Stimulated activated CD4-positive, alpha-beta T cell treated with anti-CD3 and anti-CD28 coated beads, Interleukin-15, amount 100 ng/mL, for 48 hours (primary cell): Measurements from ENCODE around the gene SRD5A2.
A peak's percentile ranks its signal among the peaks of the same experiment; 100 is the strongest.
"Not testable (repeated sequence)": the region's sequence is repeated elsewhere in the genome, so short reads cannot be mapped to it uniquely, and the experiment has no call there.

Source experiments
- DNase-seq, 2 donors: peaks; one replicate each; pipeline ENCODE4 v3.0.0-alpha.2; 2020; ENCODE audit warnings: low read depth in 2 of 2

Gene SRD5A2

DNA sequence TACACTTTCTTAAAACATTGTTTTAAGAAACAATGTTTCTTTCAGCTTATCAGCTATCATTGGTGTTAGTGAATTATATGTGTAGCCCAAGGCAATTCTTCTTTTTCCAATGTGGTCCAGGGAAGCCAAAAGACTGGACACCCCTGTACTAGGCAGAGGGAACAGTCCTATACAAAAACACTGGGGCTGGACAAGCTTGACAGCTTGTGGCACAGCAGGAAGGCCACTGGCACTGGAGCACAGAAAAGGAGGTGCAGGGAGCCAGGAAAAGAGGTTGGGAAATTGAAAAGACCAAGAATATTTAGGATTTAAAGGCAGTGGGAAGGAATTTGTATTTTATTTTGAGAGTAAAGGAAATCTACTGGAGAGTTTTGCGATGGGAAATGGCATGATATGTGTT, 47.7 kb downstream of the SRD5A2 start:
- no peak for DNase-seq

DNA sequence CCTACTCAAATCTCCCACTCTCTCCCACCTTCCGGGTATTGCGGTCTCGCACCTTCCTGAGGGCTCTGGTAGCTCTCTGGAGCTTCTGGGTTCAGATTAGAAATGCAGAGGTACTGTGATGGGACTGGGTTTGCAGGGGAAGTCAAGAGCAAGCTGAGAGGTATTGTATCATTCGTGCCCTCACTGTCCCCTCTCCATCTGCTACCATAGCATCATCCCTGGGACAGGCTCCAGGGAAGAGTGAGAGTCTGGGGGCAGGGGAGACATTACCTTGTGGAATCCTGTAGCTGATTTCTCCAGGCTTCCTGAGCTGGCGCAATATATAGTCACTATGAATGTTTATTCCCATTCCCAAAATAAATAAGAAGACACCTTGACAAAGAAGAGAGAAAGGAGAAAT, 49.6 kb downstream of the SRD5A2 start:
- DNase-seq = no peak

DNA sequence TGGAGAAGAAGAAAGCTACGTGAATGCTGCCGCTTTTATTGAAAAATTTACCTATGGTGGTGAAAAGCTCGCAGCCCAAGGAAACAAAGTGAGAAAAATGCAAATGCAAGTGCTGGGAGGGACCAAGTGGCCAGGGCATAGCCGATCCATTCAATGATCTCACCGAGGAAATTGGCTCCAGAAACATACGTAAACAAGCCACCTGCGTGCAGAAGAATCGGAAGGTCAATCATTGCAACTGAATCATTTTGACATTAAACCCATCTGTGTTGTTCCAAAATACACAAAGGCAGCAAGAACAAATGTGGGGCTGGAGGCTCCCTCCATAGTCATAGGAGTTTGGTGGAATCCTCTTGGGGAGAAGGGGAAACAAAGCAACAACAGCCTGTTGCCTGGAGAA, 51.5 kb downstream of the SRD5A2 start:
- no peak for DNase-seq

DNA sequence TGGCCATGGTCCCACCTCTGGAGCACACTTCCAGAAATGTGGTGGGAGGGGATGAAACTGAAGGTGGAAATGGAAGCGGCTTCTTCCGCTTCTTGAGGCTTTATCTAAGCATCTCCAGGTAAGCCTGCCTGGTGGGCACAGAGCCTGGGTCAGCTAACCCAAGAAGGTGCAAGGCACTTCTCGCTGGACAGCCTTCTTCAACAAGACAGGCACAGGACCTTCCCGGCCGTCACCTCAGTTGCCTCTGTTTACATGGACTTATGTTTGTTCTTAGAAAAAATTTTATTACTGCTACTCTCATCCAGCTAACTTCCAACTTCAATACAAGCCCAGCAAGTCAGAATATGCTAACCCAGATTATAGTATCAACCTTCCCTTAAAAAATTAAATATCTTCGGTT, 51.9 kb downstream of the SRD5A2 start:
- no peak for DNase-seq

DNA sequence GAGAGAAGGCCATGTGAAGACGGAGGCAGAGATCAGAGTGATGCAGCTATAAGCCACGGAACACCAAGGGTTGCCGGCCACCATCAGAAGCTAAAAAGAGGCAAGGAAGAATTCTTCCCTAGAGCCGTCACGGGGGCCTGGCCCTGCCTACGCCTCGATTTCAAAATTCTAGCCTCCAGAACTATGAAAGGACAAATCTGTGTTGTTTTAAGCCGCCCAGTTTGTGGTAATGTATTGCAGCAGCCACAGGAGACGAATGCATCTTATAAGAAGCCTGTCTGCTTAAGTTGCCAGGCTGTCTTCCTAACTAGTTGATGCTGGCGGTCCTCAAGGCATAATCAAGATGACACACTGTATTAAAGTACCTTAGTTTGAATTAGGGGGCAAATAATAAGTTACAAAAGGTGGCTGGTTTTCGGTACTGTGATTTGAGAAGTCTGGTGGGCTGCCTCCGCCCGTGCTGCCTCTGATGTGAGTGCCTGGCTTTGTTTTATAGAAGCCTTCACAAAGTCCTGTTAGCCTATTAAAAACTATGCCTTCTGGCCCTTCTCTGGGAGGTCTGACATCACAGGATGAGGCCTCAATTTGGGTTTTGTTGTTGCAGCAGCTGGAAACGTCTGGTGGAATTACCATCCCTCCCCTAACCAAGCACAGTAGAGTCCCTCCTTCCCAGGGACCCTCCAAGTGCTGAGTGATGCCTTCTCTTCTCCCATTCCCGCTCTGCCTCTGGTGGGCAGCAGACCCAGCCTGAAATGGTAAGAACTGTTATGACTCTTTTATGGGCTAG, 53.6 kb downstream of the SRD5A2 start:
- DNase-seq = no peak

DNA sequence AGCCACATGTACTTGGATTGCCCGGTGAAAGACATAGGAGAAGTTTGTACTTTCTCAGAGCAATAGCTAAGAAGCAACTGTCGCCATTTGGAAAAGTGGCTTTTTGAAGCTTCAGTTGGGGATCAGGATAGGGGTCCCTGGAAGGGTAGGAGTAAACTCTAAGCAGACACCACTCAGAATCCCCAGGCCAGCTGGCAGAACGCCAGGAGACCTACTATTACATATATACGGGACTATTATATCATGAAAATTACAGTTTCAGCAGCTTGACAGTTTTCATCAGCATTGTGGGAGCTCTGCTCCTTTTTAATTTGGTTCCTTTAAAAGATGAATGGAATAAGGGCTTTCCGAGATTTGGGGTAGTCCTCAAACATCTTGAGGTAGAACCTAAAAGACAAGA, 54.9 kb downstream of the SRD5A2 start:
- no peak for DNase-seq

DNA sequence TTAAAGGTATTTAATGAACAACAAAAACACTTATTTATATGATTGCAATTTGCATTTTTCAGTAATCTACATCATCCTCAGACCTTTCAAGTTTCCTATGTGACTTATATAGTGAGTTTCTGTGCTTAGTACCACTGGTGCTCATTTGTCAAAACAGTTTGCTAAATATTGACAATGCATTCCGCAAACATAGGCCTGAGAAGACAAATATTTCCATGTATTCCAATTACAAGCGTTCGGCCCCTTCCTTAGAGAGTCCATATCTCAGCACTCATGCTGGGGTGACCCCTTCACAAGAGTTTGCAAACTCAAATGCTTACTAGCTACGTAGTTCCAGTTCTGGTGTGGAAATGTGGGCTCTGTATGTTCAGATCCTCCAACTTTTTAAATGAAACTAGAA, 56.1 kb downstream of the SRD5A2 start:
- DNase-seq = no peak

DNA sequence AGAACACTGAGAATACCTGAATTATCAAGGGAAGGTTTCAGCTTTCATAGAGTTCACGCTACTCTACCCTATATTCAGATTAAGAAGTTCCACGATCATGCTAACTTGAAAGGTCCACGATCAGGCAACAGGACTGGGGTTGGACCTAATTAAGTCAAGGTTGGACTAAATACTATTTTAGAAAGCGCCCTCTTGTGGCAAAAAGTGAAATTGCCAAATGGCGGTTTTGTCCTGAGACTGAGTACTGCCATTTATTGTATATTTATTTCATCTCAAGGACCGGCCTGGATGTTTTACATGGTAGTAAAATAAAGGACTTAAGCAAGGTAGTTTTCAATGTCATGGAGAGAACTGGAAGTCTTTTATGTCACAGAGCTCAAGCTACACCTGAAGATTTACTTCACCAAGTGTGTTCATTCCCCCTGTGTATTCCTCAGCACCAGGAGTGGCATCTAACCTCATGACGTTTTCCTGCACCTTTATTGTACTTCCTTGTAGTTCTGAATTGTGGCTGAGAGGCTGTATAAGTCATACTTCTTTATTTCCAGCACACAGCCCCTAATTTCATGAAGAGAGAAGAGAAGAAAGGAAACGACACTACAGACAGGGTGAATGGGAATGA, 56.8 kb downstream of the SRD5A2 start:
- DNase-seq = peak; percentile 8 to 35

DNA sequence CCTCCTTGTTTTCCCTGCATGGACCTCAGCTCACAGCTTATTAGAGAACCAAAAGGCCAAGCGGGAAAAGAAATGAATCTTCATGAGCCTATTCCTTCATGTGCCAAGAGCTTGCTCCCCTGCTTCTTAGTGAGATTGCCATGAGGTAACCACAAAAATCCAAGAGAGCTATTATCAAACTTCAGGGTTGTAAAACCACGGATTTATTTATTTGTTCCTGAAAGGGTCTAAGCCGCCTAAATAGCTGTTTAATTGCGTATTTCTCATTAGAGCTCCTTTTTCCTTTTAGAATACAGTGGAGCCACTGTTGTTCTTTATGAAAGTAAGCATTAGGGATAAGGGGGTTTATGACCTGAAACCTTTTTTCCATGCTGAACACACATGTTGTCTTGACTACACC, 58.0 kb downstream of the SRD5A2 start:
- no peak for DNase-seq

DNA sequence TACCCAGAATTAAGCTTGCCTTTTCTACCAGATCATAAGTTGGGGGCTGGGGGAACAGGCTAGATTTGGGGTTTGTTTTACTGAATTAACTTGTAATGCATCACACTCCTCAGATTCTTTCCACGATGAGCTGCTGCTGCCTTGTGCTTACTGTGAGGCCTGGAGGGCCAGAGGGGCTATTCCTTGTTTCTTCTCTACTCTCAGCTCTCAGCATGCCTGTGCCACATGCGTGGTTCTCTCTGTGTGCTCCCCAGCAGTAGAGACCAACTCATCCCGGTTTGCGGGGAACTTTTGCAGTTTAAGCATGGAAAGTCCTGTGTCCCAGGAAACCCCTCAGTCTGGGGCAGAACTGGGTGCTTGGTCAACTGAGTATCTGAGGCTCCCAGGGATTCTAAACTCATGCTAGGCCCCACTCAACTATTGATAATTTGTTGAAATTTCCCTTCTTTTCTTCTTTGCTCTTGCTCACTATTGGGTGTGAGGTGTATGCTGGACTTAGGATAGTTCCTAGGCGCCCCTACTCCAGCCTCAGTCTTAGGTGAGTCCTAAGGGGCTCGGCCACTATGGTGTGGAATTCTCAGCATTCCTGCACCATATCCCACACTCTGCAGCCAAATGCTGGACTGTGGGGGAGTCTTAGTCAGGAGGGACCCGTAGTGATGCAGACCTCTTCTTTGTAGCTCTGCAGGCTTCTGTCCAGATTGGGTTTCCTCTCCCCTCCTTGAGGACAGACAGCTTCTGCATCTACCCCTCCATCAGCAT, 63.1 kb downstream of the SRD5A2 start:
- DNase-seq = no peak

DNA sequence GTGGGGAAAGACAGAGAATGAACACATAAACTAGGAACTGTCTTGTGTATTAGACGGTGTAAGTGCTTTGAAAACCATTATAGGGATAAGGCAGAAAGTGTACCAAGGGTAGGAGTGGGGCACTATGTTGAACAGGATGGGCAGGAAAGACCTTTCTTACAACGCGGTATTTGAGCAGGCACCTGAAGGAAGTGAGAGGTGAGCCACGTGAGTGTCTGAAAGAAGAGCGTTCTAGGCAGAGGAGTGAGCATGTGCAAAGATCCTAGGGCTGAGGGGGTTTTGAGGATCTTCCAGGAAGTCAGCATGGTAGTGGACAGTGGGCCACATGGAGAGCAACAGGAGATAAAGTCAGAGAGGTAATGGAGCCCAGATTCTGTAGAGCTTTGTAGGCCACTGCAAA, 65.2 kb downstream of the SRD5A2 start:
- DNase-seq = no peak

DNA sequence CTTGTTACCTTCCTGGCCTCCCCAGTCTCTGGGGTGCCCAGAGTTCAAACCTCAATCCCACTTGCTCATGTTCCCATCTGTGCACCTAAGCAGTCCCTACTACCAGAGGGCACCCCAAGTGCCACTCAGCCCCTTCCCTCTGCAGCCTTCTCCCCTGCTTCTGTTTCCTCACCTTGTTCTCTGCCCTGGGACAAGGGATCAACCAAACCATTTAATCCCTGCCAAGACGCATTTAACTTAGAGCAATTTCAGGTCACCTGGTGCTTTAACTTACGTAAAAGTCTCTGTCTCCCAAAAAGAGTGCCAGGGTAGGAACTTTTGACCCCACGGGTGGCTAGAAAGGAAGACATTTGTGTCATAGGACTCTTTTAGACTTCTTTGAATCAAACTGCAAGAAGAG, 67.2 kb downstream of the SRD5A2 start:
- no peak for DNase-seq

DNA sequence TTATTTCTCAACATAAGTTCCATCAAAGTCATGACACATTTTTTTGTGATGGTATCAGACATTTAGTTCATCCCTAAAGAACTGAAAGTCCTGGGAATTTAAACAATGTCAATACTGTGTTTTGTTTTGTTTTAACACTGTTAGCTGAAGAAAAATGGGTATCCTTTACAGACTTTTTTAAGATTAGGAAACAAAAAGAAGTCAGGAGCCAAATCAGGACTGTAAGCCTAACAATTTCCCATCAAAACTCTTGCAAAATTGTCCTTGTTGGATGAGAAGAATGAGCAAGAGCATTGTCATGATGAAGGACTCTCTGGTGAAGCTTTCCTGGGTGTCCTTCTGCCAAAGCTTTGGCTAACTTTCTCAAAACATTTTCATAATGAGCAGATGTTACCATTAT, 69.4 kb downstream of the SRD5A2 start:
- no peak for DNase-seq

DNA sequence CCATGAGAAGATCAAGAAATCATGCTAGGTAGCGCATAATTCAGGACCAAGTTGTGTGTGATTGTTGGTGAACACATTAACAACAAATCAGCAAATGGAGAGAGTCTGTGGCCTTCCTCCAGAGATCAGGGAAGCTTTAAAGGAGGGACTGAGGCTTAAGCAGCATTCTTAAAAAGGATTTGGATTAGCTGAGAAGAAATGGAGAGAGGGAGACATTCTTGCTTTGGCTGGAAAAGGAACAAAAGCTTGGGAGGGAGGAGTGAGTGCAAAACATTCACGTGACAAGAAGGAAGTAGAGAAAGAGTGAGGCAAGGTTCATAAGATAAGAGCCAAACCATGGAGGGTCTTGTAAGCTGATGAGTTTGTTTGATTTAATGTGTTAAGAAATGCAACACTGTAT, 75.6 kb downstream of the SRD5A2 start:
- DNase-seq = no peak

DNA sequence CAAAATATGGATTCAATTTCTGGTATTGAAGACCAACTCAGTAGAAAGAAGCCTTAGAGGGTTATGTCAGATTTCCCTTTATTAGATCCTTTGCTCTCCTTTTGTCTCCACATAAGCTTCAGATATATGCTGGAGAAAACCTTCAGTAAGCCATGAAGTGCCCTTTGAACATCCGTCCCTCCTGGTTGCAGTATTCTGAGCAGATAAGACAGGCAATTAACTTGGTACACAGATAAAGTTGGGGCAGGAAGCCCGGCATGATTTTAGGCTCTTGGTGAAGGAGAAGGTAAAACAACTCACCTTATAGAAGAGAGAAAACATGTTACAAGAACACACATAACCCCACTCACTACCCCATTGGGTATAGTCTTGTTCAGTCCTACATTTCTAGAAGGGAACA, 76.4 kb downstream of the SRD5A2 start:
- DNase-seq = no peak

DNA sequence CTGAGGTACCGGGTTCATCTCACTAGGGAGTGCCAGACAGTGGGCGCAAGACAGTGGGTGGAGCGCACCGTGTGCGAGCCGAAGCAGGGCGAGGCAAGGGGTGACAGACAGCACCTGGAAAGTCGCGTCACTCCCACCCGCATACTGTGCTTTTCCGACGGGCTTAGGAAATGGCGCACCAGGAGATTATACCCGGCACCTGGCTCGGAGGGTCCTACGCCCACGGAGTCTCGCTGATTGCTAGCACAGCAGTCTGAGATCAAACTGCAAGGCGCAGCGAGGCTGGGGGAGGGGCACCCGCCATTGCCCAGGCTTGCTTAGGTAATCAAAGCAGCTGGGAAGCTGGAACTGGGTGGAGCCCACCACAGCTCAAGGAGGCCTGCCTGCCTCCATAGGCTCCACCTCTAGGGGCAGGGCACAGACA, 84.3 kb downstream of the SRD5A2 start:
- not testable (repeated sequence) for DNase-seq

DNA sequence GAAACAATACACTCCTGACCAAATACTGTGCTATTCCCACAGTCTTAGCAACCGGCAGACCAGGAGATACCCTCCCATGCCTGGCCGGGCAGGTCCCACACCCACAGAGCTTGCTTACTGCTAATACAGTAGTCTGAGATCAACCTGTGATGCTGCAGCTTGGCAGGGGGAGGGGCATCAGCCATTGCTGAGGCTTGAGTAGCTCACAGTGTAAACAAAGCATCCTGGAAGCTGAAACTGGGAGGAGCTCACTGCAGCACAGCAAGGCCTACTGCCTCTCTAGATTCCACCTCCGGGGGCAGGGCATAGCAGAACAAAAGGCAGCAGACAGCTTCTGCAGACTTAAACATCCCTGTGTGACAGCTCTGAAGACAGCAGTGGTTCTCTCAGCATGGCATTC, 91.4 kb downstream of the SRD5A2 start:
- not testable (repeated sequence) for DNase-seq

DNA sequence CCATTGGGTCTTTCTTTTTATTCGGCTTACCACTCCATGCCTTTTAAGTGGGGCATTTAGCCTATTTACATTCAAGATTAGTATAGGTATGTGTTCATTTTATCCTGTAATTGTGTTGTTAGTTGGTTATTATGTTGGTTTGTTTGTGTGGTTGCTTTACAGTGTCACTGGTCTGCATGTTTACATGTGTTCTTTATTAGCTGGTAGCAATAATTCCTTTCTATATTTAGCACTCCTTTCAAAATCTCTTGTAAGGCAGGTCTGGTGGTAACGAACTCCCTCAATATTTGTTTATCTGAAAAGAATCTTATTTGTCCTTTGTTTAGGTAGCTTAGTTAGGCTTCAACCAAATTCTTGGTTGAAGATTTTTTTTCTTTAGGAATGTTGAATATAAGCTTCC, 97.5 kb downstream of the SRD5A2 start:
- no peak for DNase-seq

DNA sequence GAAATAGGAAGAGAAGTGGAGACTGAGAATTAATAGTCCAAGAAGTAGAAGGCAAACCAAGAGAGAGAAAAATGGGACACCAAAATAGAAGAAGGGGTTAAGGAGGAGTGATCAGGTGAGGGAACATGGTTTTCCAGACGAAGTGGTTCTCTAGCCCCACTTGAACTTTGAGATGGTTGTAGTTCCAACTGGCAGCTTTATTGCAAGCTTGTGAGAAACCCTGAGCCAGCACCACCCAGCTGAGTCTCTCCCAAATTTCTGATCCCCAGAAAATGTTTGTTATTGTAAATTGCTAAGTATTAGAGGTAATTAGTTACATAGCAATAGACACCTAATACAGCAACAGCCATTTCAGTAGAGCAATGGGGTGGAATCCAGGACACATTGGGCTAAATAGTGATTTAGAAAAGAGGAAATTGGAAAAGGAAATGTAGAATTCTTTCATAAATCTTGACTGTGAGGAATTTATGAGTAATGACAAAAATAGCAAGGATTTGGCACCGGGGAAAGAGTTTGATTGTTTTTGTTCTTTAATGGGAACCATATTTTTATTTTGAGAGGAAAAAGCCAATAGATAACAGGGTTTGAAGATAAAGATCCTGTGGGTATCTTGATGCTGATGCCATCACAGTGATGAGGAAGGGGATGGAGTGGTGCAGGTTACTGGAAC, 104.1 kb downstream of the SRD5A2 start:
- DNase-seq = no peak

DNA sequence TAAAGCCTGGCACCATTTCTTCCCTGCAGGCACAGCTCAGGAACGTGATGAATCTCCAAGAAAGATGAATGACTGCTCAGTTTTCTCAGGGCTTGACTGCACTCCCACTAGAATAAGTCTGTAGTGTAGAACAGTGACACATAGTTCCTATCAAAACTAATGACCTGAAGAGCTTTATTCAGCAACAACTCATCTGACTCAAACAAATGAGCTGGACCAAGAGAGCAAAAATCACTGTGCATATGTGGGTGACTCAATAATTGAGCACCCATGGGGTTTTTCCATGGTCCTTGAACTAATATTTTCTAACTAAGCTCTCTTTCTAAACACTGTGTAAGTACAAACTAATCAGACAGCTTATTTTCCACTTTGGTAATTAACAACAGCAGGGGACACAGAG, 105.0 kb downstream of the SRD5A2 start:
- DNase-seq = no peak

DNA sequence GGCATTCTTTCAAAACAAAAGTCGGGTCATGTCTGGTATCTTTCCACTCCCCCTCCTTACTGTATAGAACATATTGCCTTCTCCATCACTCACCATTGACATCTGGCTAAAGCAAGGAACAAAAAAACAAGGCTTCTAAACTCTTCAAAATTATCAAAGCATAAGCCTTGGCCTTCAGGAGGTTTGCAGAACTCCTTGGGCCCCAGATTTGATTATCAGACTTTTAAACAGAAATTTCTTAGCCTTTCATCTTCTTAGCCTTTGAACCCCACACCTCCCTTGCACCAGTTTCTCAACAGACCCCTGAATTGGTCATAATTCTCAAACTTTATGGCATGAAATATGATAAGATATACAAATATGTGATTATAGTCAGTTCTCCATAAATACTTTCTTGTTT, 106.4 kb downstream of the SRD5A2 start:
- no peak for DNase-seq
